ENCODE results near the gene HJV.

- TF ChIP-seq POLR2AphosphoS5 (IDR thresholded peaks at IDR 0.05; ENCODE audit: low read depth, low read length) (no peak), TAF1 (IDR thresholded peaks at IDR 0.05; ENCODE audit: low read depth, low read length) (no peak), POLR2A (IDR thresholded peaks at IDR 0.05; ENCODE audit: low read depth, low read length) (no peak), SPI1 (IDR thresholded peaks at IDR 0.05; ENCODE audit: low read depth, low read length) (no peak), PAX5 (IDR thresholded peaks at IDR 0.05; ENCODE audit: insufficient read depth, low read length, severe bottlenecking) (no peak)
These were observed 2.1 kb downstream of the HJV start for GRCh38 chr1:146019231-146020057.

All from GM12891 (cell line).